ENCODE data around the gene PPP2R2B. TPM values are rescaled to one million over a fixed set of nuclear protein-coding genes. Genes with fewer than 3 reads are reported as not detected.
"Not testable (repeated sequence)": the region's sequence is repeated elsewhere in the genome, so short reads cannot be mapped to it uniquely, and the experiment has no call there.

The PPP2R2B gene
- total and polyA plus RNA-seq, 12 donors, result 0.35 to 11.7 (median 4.7) TPM

DNA sequence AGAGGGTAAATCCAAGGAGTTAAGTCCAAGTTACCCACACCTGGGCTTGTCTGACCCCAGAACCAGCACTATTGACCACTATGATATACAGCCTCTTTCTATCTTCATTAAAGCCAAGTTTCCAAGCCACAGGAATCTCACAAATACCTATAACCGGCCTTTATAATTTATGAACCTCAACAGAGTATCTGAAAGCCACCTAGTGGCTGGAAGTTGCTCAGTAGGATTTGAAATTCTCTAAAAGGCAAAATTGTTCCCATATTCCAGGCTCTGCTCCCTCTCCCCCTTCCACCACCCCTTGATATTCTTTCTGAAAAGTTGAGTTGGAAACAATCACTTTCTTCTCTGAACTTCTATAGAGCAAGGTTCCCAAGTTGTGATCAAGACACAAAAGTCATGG is 256.2 kb downstream of the PPP2R2B start:
- 31 to 58% (median 50%) methylated on average over 1 of the region's 1 CpG for WGBS, 4 donors
- Histone ChIP-seq H3K27ac (no peak overlapping the region), H3K27me3 (no peaks in the 10 kb centered on the region), H3K9me3 (replicated peaks in 1 of 3) (no peaks in the 10 kb centered on the region), H3K4me1 (replicated peaks in 1 of 2) (no peaks in the 10 kb centered on the region), H3K36me3 (replicated peaks in 1 of 2) (no peaks in the 10 kb centered on the region), H3K4me3 (no peak overlapping the region)
- intact Hi-C loops (cut with DNase I), result no loop called here
- DNase-seq, result no peak
- TF ChIP-seq, protein P1, sequence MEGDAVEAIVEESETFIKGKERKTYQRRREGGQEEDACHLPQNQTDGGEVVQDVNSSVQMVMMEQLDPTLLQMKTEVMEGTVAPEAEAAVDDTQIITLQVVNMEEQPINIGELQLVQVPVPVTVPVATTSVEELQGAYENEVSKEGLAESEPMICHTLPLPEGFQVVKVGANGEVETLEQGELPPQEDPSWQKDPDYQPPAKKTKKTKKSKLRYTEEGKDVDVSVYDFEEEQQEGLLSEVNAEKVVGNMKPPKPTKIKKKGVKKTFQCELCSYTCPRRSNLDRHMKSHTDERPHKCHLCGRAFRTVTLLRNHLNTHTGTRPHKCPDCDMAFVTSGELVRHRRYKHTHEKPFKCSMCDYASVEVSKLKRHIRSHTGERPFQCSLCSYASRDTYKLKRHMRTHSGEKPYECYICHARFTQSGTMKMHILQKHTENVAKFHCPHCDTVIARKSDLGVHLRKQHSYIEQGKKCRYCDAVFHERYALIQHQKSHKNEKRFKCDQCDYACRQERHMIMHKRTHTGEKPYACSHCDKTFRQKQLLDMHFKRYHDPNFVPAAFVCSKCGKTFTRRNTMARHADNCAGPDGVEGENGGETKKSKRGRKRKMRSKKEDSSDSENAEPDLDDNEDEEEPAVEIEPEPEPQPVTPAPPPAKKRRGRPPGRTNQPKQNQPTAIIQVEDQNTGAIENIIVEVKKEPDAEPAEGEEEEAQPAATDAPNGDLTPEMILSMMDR (IDR thresholded peaks at IDR 0.05), result peak in 2 of 6 experiments; percentile 16 to 27
- TF ChIP-seq POLR2A (IDR thresholded peaks at IDR 0.05), result no peak

DNA sequence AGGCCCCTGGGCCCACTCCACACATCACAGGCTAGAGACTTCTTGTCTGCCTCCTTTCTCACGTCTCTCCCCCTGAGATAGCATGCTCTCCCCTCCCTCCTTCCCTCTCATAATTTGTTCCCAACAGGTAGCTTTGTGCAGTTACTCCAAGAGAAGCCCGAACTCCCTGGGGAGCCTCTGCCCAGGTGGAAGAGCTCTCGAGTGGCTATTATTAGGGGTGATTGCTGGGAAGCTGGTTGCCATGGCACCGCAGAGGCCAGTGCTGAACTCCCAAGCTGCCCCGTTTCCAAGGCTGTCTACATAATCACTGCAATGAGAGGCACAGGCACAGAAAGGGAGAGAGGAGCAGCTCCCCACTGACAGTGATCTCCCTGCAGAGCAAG is 257.9 kb downstream of the PPP2R2B start:
- TF ChIP-seq, protein P1 (IDR thresholded peaks at IDR 0.05), result no peak
- TF ChIP-seq POLR2A (IDR thresholded peaks at IDR 0.05), result no peak
- Histone ChIP-seq H3K4me3 (no peak overlapping the region), H3K9me3 (replicated peaks in 1 of 3) (peaks cover 0 to 3% (median 0%) of the 10 kb centered on the region in 3 donors), H3K36me3 (replicated peaks in 1 of 2) (no peaks in the 10 kb centered on the region), H3K4me1 (replicated peaks in 1 of 2) (no peaks in the 10 kb centered on the region), H3K27ac (no peak overlapping the region), H3K27me3 (no peaks in the 10 kb centered on the region)
- intact Hi-C loops (cut with DNase I), result no loop called here
- 51 to 74% (median 55%) methylated on average over 3 to 5 of the region's 5 CpGs for WGBS, 4 donors
- DNase-seq, result peak in 3 of 7 donors; percentile 20 to 88 (median 26)

DNA sequence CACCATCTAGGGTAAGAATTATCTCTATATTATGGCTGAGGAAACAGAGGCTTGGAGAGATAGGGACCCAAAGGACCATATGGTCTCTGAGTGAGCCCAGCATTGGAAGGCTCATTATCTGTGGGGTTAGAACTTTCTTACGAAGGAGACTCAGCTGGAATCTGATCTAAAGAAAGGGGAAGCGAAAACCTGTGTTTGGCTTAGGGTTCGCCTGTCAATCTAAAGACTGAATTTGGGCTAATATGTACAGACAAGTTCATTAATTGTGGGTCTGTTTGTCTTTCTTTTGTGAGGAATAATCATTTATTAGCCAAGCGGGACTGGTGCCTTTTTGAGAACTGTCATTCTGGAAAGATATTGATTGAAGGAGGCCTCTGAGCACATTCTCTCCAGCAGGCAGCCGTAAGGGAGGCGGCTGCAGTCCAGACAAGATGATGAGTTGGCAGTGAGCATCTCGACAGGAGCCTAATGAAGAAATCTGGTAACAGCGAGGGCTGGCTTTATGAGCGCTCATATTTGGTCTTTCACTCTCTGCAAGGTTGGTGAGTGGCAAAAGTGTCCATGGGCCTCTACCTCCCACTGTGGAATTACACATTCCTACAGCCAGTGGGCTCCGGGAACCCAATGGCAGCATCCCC is 258.4 kb downstream of the PPP2R2B start:
- no peaks in the 10 kb centered on the region for H3K36me3 ChIP-seq (replicated peaks in 1 of 2)
- H3K9me3 ChIP-seq (replicated peaks in 1 of 3), result peaks cover 0 to 4% (median 0%) of the 10 kb centered on the region in 3 donors
- TF ChIP-seq, protein P1 (IDR thresholded peaks at IDR 0.05), result no peak
- intact Hi-C loops (cut with DNase I), result no loop called here
- no peaks in the 10 kb centered on the region for H3K4me1 ChIP-seq (replicated peaks in 1 of 2)
- DNase-seq, result no peak
- no peak overlapping the region for H3K27ac ChIP-seq
- H3K27me3 ChIP-seq, result no peaks in the 10 kb centered on the region
- 82 to 85% (median 84%) methylated on average over 10 of the region's 10 CpGs for whole genome bisulfite sequencing, 4 donors
- no peak overlapping the region for H3K4me3 ChIP-seq

DNA sequence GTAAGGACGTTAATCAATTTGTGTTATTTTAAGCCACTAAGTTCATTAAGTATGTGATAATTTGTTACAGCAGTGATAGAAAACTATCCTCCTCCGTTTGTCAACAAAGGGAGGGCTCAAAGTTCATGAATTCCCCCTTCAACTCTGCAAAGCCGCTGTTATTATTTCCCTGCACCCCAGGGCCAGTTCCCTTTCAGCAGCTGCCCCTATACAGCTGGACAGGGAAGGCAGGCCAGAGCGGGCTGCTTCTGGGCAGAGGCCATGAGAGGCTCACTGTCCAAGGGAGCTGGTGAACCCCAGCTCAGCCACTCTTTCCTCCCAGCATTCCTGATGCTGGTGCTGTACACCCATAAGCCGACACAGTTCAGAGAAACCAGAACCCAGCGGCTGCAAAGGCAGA is 260.1 kb downstream of the PPP2R2B start:
- intact Hi-C loops (cut with DNase I), result no loop called here
- Histone ChIP-seq H3K9me3 (replicated peaks in 1 of 3) (peaks cover 0 to 4% (median 0%) of the 10 kb centered on the region in 3 donors), H3K4me3 (no peak overlapping the region), H3K4me1 (replicated peaks in 1 of 2) (no peaks in the 10 kb centered on the region), H3K27me3 (no peaks in the 10 kb centered on the region), H3K27ac (no peak overlapping the region), H3K36me3 (replicated peaks in 1 of 2) (no peaks in the 10 kb centered on the region)
- WGBS, 4 donors, result 70 to 73% (median 71%) methylated on average over 5 to 6 of the region's 6 CpGs
- no peak for TF ChIP-seq POLR2A (IDR thresholded peaks at IDR 0.05)
- TF ChIP-seq, protein P1 (IDR thresholded peaks at IDR 0.05), result no peak
- no peak for DNase-seq

DNA sequence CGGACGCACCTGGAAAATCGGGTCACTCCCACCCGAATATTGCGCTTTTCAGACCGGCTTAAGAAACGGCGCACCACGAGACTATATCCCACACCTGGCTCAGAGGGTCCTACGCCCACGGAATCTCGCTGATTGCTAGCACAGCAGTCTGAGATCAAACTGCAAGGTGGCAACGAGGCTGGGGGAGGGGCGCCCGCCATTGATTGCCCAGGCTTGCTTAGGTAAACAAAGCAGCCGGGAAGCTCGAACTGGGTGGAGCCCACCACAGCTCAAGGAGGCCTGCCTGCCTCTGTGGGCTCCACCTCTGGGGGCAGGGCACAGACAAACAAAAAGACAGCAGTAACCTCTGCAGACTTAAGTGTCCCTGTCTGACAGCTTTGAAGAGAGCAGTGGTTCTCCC is 268.8 kb downstream of the PPP2R2B start:
- H3K9me3 ChIP-seq (replicated peaks in 1 of 3); intact Hi-C loops (cut with DNase I); H3K4me3 ChIP-seq; H3K36me3 ChIP-seq (replicated peaks in 1 of 2); DNase-seq; H3K27ac ChIP-seq; H3K27me3 ChIP-seq; H3K4me1 ChIP-seq (replicated peaks in 1 of 2): not testable (repeated sequence)
- WGBS, 4 donors, result 21 to 33% methylated on average over 5 to 7 of the region's 17 CpGs; no CpG with 5 or more reads in 2 of the 4 donors
